CD4-positive, alpha-beta T cell treated with Interleukin-21 for 1 hour (primary cell): ENCODE results near the gene CC2D2B.
A peak's percentile ranks its signal among the peaks of the same experiment; 100 is the strongest.
"Not testable (repeated sequence)": the region's sequence is repeated elsewhere in the genome, so short reads cannot be mapped to it uniquely, and the experiment has no call there.

Source experiments
- DNase-seq: peaks from one replicate; pipeline ENCODE4 v3.0.0-alpha.2; 2020

Gene CC2D2B

GRCh38 chr10:95907456-95908253, at the start of gene CC2D2B:
TSS of gene CC2D2B (plus strand) at chr10:95907975. CDS start at chr10:95911324, 3,349 bp downstream.
- peak; percentile 57 for DNase-seq

GRCh38 chr10:95860166-95860940, 47.4 kb upstream of the CC2D2B start:
- no peak for DNase-seq

GRCh38 chr10:95861386-95861785, 46.4 kb upstream of the CC2D2B start:
- no peak for DNase-seq

- DNase-seq = peak; percentile 46
Measured at GRCh38 chr10:95864906-95865813, 42.6 kb upstream of the CC2D2B start.

GRCh38 chr10:95865814-95866466, 41.8 kb upstream of the CC2D2B start:
- DNase-seq = no peak

- DNase-seq = no peak
Measured at GRCh38 chr10:95866467-95866842, 41.3 kb upstream of the CC2D2B start.

GRCh38 chr10:95867866-95868265, 39.9 kb upstream of the CC2D2B start:
- DNase-seq = no peak

- no peak for DNase-seq
Measured at GRCh38 chr10:95872158-95872711, 35.5 kb upstream of the CC2D2B start.

GRCh38 chr10:95873139-95873538, 34.6 kb upstream of the CC2D2B start:
- no peak for DNase-seq

- no peak for DNase-seq
Measured at GRCh38 chr10:95873651-95874050, 34.1 kb upstream of the CC2D2B start.

GRCh38 chr10:95874783-95875182, 33.0 kb upstream of the CC2D2B start:
- not testable (repeated sequence) for DNase-seq

GRCh38 chr10:95876756-95877155, 31.0 kb upstream of the CC2D2B start:
- no peak for DNase-seq

GRCh38 chr10:95877881-95878280, 29.9 kb upstream of the CC2D2B start:
- no peak for DNase-seq

- DNase-seq = no peak
Measured at GRCh38 chr10:95880704-95881103, 27.1 kb upstream of the CC2D2B start.

- DNase-seq = no peak
Measured at GRCh38 chr10:95881316-95881715, 26.5 kb upstream of the CC2D2B start.

- DNase-seq = no peak
Measured at GRCh38 chr10:95889830-95890229, 17.9 kb upstream of the CC2D2B start.

- no peak for DNase-seq
Measured at GRCh38 chr10:95896071-95896850, 11.5 kb upstream of the CC2D2B start.

- not testable (repeated sequence) for DNase-seq
Measured at GRCh38 chr10:95905897-95906580, 1.7 kb upstream of the CC2D2B start.

GRCh38 chr10:95906677-95907455, 909 bp upstream of the CC2D2B start:
- DNase-seq = peak; percentile 19

- DNase-seq = no peak
Measured at GRCh38 chr10:95908450-95908849, 675 bp downstream of the CC2D2B start.
